DND-41 (cell line): ENCODE results near the gene USP20.
"Not testable (repeated sequence)": the region's sequence is repeated elsewhere in the genome, so short reads cannot be mapped to it uniquely, and the experiment has no call there.

ENCODE experiments used
- ATAC-seq: fragments of 200-7000 bp; cut with Tn5 transposase; 3 replicates; pipeline ENCODE4 v1.9.1; 2021; ENCODE audit warnings: low read depth; ENCODE audit not compliant: insufficient read depth
- DNase-seq: peaks from one replicate; pipeline ENCODE4 v3.0.0-alpha.2; 2020
- H2AFZ ChIP-seq: 2 replicates; pipeline ENCODE4 v1.6.0; 2012; ENCODE audit warnings: low read depth, low read length
- H3K27ac ChIP-seq: 2 replicates; pipeline ENCODE4 v1.5.1; 2012; ENCODE audit warnings: low read length, inconsistent platforms
- H3K27me3 ChIP-seq: fragments of 200-600 bp; sonication (generic); 2 replicates; pipeline ENCODE4 v1.6.0; 2012; ENCODE audit warnings: low read length, mild to moderate bottlenecking, inconsistent platforms; ENCODE audit not compliant: insufficient read depth, poor library complexity
- H3K36me3 ChIP-seq: 2 replicates; pipeline ENCODE4 v1.5.1; 2012; ENCODE audit warnings: low read length, inconsistent platforms; ENCODE audit not compliant: insufficient read depth
- H3K4me1 ChIP-seq: 2 replicates; pipeline ENCODE4 v1.5.1; 2012; ENCODE audit warnings: mild to moderate bottlenecking, low read length; ENCODE audit not compliant: insufficient read depth
- H3K4me2 ChIP-seq: 2 replicates; pipeline ENCODE4 v1.6.0; 2012; ENCODE audit warnings: mild to moderate bottlenecking, moderate library complexity, low read length, inconsistent platforms; ENCODE audit not compliant: insufficient read depth
- H3K4me3 ChIP-seq, 2 experiments: fragments of 200-600 bp in 1 of 2; shearing (Covaris generic) in 1 of 2; 2 replicates each; pipeline ENCODE4 v1.5.1; 2012 to 2016; ENCODE audit warnings: inconsistent platforms in 2 of 2, low read length in 2 of 2, mild to moderate bottlenecking in 2 of 2, low read depth in 1 of 2, moderate library complexity in 1 of 2
- H3K79me2 ChIP-seq: 2 replicates; pipeline ENCODE4 v1.6.0; 2012; ENCODE audit warnings: low read length, inconsistent platforms; ENCODE audit not compliant: insufficient read depth
- H3K9ac ChIP-seq: 2 replicates; pipeline ENCODE4 v1.6.0; 2012; ENCODE audit warnings: low read depth, mild to moderate bottlenecking, inconsistent platforms, low read length, moderate library complexity
- H3K9me3 ChIP-seq: 2 replicates; pipeline ENCODE4 v1.5.1; 2012; ENCODE audit warnings: low read length, moderate library complexity, mild to moderate bottlenecking, inconsistent platforms; ENCODE audit not compliant: insufficient read depth, severe bottlenecking
- H4K20me1 ChIP-seq: 2 replicates; pipeline ENCODE4 v1.6.0; 2012; ENCODE audit warnings: low read length; ENCODE audit not compliant: insufficient read depth
- EZH2 ChIP-seq: IDR thresholded peaks from 3 replicates; pipeline ENCODE4 v1.6.1; 2012; ENCODE audit warnings: borderline replicate concordance, low read depth, mild to moderate bottlenecking, moderate library complexity, low read length, inconsistent platforms; ENCODE audit not compliant: severe bottlenecking
- TF ChIP-seq, protein P1 (sequence below): IDR thresholded peaks from 2 replicates; pipeline ENCODE4 v1.5.1; 2012; ENCODE audit warnings: borderline replicate concordance, low read length, moderate library complexity, mild to moderate bottlenecking; ENCODE audit not compliant: poor library complexity, severe bottlenecking; ENCODE audit errors: extremely low read depth

USP20 gene

DNA sequence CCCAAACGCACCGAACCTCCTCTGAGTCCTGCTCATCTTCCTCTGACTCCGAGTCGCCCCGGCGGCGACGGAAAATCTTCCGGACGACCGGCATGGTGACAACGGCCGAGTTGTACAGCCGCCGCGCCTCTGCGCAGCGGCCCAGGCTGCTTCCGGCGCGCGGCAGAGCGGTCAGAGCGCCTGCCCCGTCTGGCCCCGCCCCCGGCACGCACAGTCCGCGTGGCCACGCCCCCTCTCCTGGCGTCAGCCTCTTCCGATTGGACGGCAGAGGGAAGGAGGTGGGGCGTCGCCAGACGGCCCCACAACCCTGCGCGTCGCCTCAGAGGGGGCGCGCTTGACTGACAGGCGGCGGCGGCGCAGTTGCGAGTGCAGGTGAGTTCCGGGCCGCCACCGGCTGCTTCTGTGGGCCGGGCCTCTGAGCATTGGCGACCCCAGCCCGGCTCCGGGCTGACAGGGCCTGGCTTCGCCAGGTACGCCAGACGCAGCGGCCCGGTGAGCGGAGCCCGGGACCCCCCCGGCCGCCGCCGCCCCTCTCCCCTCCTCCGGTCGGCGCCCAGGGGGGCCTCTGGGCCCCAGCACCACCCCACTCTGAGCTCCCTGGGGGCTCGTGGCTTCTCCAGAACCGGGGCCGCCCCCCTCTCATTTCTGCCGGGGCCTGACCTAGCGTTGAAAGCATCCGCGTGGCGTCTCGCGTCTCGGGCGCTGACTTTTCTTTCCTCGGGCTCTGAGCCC is at the start of gene USP20, which contains the start of gene C9orf78:
TSS of gene USP20 (plus strand) at position 331 of the 732 bp plus-strand sequence. CDS start 17,098 bp downstream, outside the sequence.
TSS of gene C9orf78 (minus strand) at position 148 of the 732 bp plus-strand sequence. CDS start at position 94, 54 bp downstream.
- H3K79me2 ChIP-seq = peaks cover 73% of the 10 kb centered on the region
- peaks cover 9% of the 10 kb centered on the region for H4K20me1 ChIP-seq
- peak within 1 kb of the TSS; percentile 69 for H3K27ac ChIP-seq
- H3K4me2 ChIP-seq = peak within 1 kb of the TSS; percentile 86
- ATAC-seq (peak; percentile 93), DNase-seq (peak; percentile 94)
- peak within 1 kb of the TSS; percentile 73 to 91 for H3K4me3 ChIP-seq
- peak within 1 kb of the TSS; percentile 75 for H2AFZ ChIP-seq
- H3K36me3 ChIP-seq = peaks cover 46% of the 10 kb centered on the region
- H3K9me3 ChIP-seq = no peaks in the 10 kb centered on the region
- no peaks in the 10 kb centered on the region for H3K27me3 ChIP-seq
- peak within 1 kb of the TSS; percentile 64 for H3K9ac ChIP-seq
- TF ChIP-seq EZH2 = no peak
- TF ChIP-seq, protein P1, sequence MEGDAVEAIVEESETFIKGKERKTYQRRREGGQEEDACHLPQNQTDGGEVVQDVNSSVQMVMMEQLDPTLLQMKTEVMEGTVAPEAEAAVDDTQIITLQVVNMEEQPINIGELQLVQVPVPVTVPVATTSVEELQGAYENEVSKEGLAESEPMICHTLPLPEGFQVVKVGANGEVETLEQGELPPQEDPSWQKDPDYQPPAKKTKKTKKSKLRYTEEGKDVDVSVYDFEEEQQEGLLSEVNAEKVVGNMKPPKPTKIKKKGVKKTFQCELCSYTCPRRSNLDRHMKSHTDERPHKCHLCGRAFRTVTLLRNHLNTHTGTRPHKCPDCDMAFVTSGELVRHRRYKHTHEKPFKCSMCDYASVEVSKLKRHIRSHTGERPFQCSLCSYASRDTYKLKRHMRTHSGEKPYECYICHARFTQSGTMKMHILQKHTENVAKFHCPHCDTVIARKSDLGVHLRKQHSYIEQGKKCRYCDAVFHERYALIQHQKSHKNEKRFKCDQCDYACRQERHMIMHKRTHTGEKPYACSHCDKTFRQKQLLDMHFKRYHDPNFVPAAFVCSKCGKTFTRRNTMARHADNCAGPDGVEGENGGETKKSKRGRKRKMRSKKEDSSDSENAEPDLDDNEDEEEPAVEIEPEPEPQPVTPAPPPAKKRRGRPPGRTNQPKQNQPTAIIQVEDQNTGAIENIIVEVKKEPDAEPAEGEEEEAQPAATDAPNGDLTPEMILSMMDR = no peak
- H3K4me1 ChIP-seq = peaks cover 31% of the 10 kb centered on the region

DNA sequence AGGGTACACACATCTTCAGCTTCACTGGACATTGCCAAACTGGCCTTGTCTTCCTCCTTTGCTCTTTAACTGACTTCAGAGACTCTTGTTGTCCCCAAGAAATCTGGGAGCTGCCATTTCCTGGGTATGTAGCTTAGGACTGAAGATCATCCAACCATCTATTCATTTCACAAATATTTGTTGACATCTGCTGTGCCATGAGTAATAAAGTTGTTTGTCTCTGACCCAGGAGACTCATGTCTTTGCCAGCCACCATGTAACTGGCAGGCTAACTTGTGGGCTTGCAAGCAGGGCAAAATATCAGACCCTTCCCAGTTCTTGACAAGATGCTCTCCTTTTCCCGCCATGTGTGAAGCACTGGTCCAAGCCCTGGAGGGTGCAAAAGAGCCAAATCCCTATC is 49.4 kb upstream of the USP20 start:
- Histone ChIP-seq H3K4me2 (no peak overlapping the region), H3K27me3 (no peaks in the 10 kb centered on the region), H3K9me3 (no peaks in the 10 kb centered on the region), H3K4me1 (no peaks in the 10 kb centered on the region), H3K9ac (no peak overlapping the region), H3K27ac (no peak overlapping the region), H3K4me3 (no peak overlapping the region), H3K79me2 (no peaks in the 10 kb centered on the region), H3K36me3 (no peaks in the 10 kb centered on the region), H2AFZ (no peak overlapping the region), H4K20me1 (no peaks in the 10 kb centered on the region)
- DNase-seq = no peak
- TF ChIP-seq EZH2 = no peak
- TF ChIP-seq, protein P1 = no peak
- no peak for ATAC-seq

DNA sequence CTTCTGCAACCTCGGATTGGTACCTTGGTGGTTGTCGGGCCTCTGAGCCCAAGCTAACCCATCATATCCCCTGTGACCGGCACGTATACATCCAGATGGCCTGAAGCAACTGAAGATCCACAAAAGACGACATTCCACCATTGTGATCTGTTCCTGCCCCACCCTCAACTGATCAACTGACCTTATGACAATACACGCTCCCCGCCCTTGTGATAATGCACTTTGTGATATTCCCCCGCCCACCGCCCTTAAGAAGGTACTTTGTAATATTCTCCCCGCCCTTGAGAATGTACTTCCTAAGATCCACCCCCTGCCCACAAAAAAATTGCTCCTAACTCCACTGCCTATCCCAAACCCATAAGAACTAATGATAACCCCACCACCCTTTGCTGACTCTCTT is 48.8 kb upstream of the USP20 start:
- DNase-seq (no peak), ATAC-seq (no peak)
- Histone ChIP-seq H3K4me2 (no peak overlapping the region), H3K9me3 (no peaks in the 10 kb centered on the region), H4K20me1 (no peaks in the 10 kb centered on the region), H3K9ac (no peak overlapping the region), H3K27ac (no peak overlapping the region), H3K27me3 (no peaks in the 10 kb centered on the region), H3K36me3 (no peaks in the 10 kb centered on the region), H3K4me3 (no peak overlapping the region), H3K4me1 (no peaks in the 10 kb centered on the region), H2AFZ (no peak overlapping the region), H3K79me2 (no peaks in the 10 kb centered on the region)
- TF ChIP-seq EZH2 = no peak

DNA sequence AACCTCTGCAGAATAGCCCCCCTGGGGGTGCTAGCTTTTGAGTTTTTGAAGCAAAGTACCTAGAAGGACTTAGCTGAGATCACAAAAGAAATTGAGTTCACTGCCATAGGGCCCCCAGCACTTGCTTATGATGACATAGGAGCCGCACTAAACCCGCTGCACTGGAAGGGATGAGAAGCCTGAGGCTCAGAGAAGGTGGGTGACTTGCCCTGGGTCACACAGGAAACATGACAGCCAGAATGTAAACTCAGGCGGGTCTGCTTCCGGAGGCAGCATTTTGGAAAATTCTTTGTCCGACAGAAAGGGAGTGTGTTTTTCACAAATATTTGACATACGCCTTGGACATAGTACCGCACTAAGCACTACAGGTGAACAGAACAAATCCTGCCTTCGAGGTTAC is 40.7 kb upstream of the USP20 start:
- TF ChIP-seq EZH2 = no peak
- TF ChIP-seq, protein P1 = no peak
- no peak overlapping the region for H3K4me2 ChIP-seq
- no peak for ATAC-seq

DNA sequence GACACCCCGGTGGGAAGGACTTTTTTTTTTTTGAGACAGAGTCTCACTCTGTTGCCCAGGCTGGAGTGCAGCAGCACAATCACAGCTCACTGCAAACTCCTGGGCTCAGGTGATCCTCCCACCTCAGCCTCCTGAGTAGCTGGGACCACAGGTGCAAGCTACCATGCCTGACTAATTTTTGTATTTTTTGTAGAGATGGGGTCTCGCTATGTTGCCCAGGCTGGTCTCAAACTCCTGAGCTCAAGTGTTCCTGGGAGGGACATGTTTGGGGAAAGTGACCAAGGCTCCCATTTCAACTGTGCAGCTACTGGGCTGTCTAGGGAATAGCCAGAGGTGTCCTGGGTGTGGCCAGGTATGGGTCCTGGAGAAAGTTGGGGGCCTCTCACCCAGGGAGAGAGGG is 39.2 kb upstream of the USP20 start:
- not testable (repeated sequence) for H3K27ac ChIP-seq, H3K36me3 ChIP-seq, H3K9ac ChIP-seq, H3K4me3 ChIP-seq, ATAC-seq, H3K4me2 ChIP-seq, H3K79me2 ChIP-seq, H4K20me1 ChIP-seq, H2AFZ ChIP-seq, H3K9me3 ChIP-seq, H3K27me3 ChIP-seq, H3K4me1 ChIP-seq, DNase-seq

More for the DNA sequence above, 40.7 kb upstream of the USP20 start:
- H3K9ac ChIP-seq = no peak overlapping the region
- no peaks in the 10 kb centered on the region for H3K36me3 ChIP-seq
- no peak overlapping the region for H3K27ac ChIP-seq
- H4K20me1 ChIP-seq = no peaks in the 10 kb centered on the region
- H3K27me3 ChIP-seq = no peaks in the 10 kb centered on the region
- DNase-seq = no peak
- no peaks in the 10 kb centered on the region for H3K79me2 ChIP-seq
- H3K4me3 ChIP-seq = no peak overlapping the region
- no peaks in the 10 kb centered on the region for H3K9me3 ChIP-seq
- no peak overlapping the region for H2AFZ ChIP-seq
- no peaks in the 10 kb centered on the region for H3K4me1 ChIP-seq
